PC-9 (cell line): ENCODE results near the gene ATP2B3. TPM values are rescaled to one million over a fixed set of nuclear protein-coding genes. Genes with fewer than 3 reads are reported as not detected.

Source experiments
- BruUV-seq: library from RNA; stranded (reverse); fragments of 400-500 nt; replicated peaks from 2 replicates; lab custom pipeline; 2021; lab: Mats Ljungman, UMichigan
- CTCF ChIA-PET: fragments of 300-600 bp; sonication (Branson Sonifier 250); formaldehyde crosslinking; loops from one replicate; lab custom pipeline; 2022; ENCODE audit warnings: antibody characterized with exemption; lab: Charles Lee
- POLR2A ChIA-PET: fragments of 300-600 bp; sonication (Branson Sonifier 250); formaldehyde crosslinking; loops from one replicate; lab custom pipeline; 2022; ENCODE audit warnings: antibody characterized with exemption; ENCODE audit not compliant: unreplicated experiment; lab: Charles Lee
- DNase-seq, 2 experiments: peaks; one replicate each; pipeline versions ENCODE4 v3.0.0 to v3.0.0-alpha.2; 2015 to 2022; ENCODE audit warnings: mixed read lengths in 1 of 2
- H2AFZ ChIP-seq: fragments of 200-600 bp; sonication (generic); 2 replicates; pipeline ENCODE4 v1.8.1; 2017; ENCODE audit warnings: antibody characterized with exemption
- H3F3A ChIP-seq: fragments of 200-600 bp; sonication (generic); 2 replicates; pipeline ENCODE4 v1.8.1; 2017; ENCODE audit warnings: antibody characterized with exemption, mild to moderate bottlenecking, low read depth; ENCODE audit not compliant: insufficient read depth
- H3K27ac ChIP-seq: fragments of 200-600 bp; sonication (generic); 2 replicates; pipeline ENCODE4 v1.6.1; 2016; ENCODE audit warnings: mixed run types
- H3K27me3 ChIP-seq: fragments of 200-600 bp; sonication (generic); 2 replicates; pipeline ENCODE4 v1.6.1; 2016; ENCODE audit warnings: low read depth, mixed run types; ENCODE audit not compliant: insufficient read depth
- H3K36me3 ChIP-seq: fragments of 200-600 bp; sonication (generic); 2 replicates; pipeline ENCODE4 v1.6.1; 2016; ENCODE audit warnings: low read depth, mixed run types
- H3K4me1 ChIP-seq: fragments of 200-600 bp; sonication (generic); replicated peaks from 2 replicates; pipeline ENCODE4 v1.6.1; 2016; ENCODE audit warnings: mixed run types; ENCODE audit not compliant: insufficient read depth
- H3K4me2 ChIP-seq: fragments of 200-600 bp; sonication (generic); 2 replicates; pipeline ENCODE4 v1.6.1; 2017; ENCODE audit warnings: mixed run types
- H3K4me3 ChIP-seq: fragments of 200-600 bp; sonication (generic); 2 replicates; pipeline ENCODE4 v1.6.1; 2016; ENCODE audit warnings: mixed run types
- H3K79me2 ChIP-seq: fragments of 200-600 bp; sonication (generic); 2 replicates; pipeline ENCODE4 v1.6.1; 2017; ENCODE audit warnings: low read depth, mixed run types
- H3K9me2 ChIP-seq: fragments of 200-600 bp; sonication (generic); 2 replicates; pipeline ENCODE4 v1.8.1; 2017; ENCODE audit warnings: mild to moderate bottlenecking; ENCODE audit not compliant: insufficient read depth
- H3K9me3 ChIP-seq: fragments of 200-600 bp; sonication (generic); 2 replicates; pipeline ENCODE4 v1.8.1; 2016; ENCODE audit warnings: low read depth; ENCODE audit not compliant: insufficient read depth
- H4K20me1 ChIP-seq: fragments of 200-600 bp; sonication (generic); 2 replicates; pipeline ENCODE4 v1.8.1; 2017; ENCODE audit not compliant: insufficient read depth
- CTCF ChIP-seq: fragments of 200-600 bp; sonication (generic); conservative IDR thresholded peaks from 2 replicates; pipeline ENCODE4 v1.6.1; 2017; ENCODE audit warnings: mixed run types, antibody characterized with exemption, mild to moderate bottlenecking, moderate library complexity
- EZH2 ChIP-seq: fragments of 200-600 bp; sonication (generic); IDR thresholded peaks from 2 replicates; pipeline ENCODE4 v1.8.0; 2017; ENCODE audit warnings: antibody characterized with exemption, low read depth
- intact Hi-C: fragments of 100-400 bp; cut with micrococcal nuclease; formaldehyde crosslinking; loops from one replicate; pipeline ENCODE4 v1.10.0; 2022; ENCODE audit not compliant: unreplicated experiment
- total RNA-seq: library from RNA; stranded (reverse); gene quantifications from 2 replicates; pipeline ENCODE4 v1.2.3, GENCODE V29; 2021

ATP2B3 gene
- total RNA-seq, 1 experiment from 2014 or later: not detected

- BruUV-seq: no TSS peak
- no peaks in the 10 kb centered on the region for H3F3A ChIP-seq
- H3K9me3 ChIP-seq: no peaks in the 10 kb centered on the region
- H3K27me3 ChIP-seq: peaks cover 21% of the 10 kb centered on the region; the same call in 1 of the 2 replicates
- H3K9me2 ChIP-seq: no peaks in the 10 kb centered on the region
- H3K4me2 ChIP-seq: no peak overlapping the region
- no peak for DNase-seq
- TF ChIP-seq EZH2 (no peak), CTCF (no peak)
- no peak overlapping the region for H3K4me3 ChIP-seq
- no peak overlapping the region for H2AFZ ChIP-seq
- no peaks in the 10 kb centered on the region for H3K79me2 ChIP-seq
- no peak overlapping the region for H3K27ac ChIP-seq
- no peaks in the 10 kb centered on the region for H3K36me3 ChIP-seq
- intact Hi-C loops: no loop called here
- H4K20me1 ChIP-seq: no peaks in the 10 kb centered on the region
- CTCF ChIA-PET: no interaction called here
- POLR2A ChIA-PET: no interaction called here
- H3K4me1 ChIP-seq: no peaks in the 10 kb centered on the region
These were observed 15.6 kb downstream of the ATP2B3 start for GRCh38 chrX:153533091-153533490.

- no peak for DNase-seq
- no peaks in the 10 kb centered on the region for H3K79me2 ChIP-seq
- H3K4me1 ChIP-seq: no peaks in the 10 kb centered on the region
- intact Hi-C loops: loop anchor here (5.0 kb wide), 1 partner anchor 130 kb away; no protein-coding TSS in a partner anchor
- no peak overlapping the region for H3K4me3 ChIP-seq
- no peaks in the 10 kb centered on the region for H3K36me3 ChIP-seq
- no peaks in the 10 kb centered on the region for H4K20me1 ChIP-seq
- no TSS peak for BruUV-seq
- no peaks in the 10 kb centered on the region for H3F3A ChIP-seq
- H3K4me2 ChIP-seq: no peak overlapping the region
- no peaks in the 10 kb centered on the region for H3K9me2 ChIP-seq
- no peak overlapping the region for H2AFZ ChIP-seq
- CTCF ChIA-PET: no interaction called here
- H3K9me3 ChIP-seq: no peaks in the 10 kb centered on the region
- H3K27me3 ChIP-seq: peaks cover 25% of the 10 kb centered on the region; the same call in 1 of the 2 replicates
- TF ChIP-seq EZH2 (no peak), CTCF (no peak)
- H3K27ac ChIP-seq: no peak overlapping the region
- POLR2A ChIA-PET: no interaction called here
These were observed 19.6 kb downstream of the ATP2B3 start for GRCh38 chrX:153537080-153537479.

GRCh38 chrX:153537526-153538295, 20.3 kb downstream of the ATP2B3 start:
- BruUV-seq: no TSS peak
- intact Hi-C loops: loop anchor here (5.0 kb wide), 1 partner anchor 130 kb away; no protein-coding TSS in a partner anchor
- no peaks in the 10 kb centered on the region for H3K79me2 ChIP-seq
- CTCF ChIA-PET: interaction anchor here (1.9 kb wide), 1 partner anchor 130 kb away, joined by 12 read pairs; no protein-coding TSS in a partner anchor
- no peak overlapping the region for H3K4me2 ChIP-seq
- no peak for DNase-seq
- H3K4me3 ChIP-seq: no peak overlapping the region
- H3F3A ChIP-seq: no peaks in the 10 kb centered on the region
- POLR2A ChIA-PET: no interaction called here
- no peaks in the 10 kb centered on the region for H3K9me3 ChIP-seq
- no peak overlapping the region for H3K27ac ChIP-seq
- H3K36me3 ChIP-seq: no peaks in the 10 kb centered on the region
- H4K20me1 ChIP-seq: no peaks in the 10 kb centered on the region
- no peak for TF ChIP-seq EZH2
- TF ChIP-seq CTCF: no peak
- H2AFZ ChIP-seq: no peak overlapping the region
- no peaks in the 10 kb centered on the region for H3K4me1 ChIP-seq
- peaks cover 25% of the 10 kb centered on the region; the same call in 1 of the 2 replicates for H3K27me3 ChIP-seq
- H3K9me2 ChIP-seq: no peaks in the 10 kb centered on the region
